GM23338 (cell line): ENCODE measurements around the gene CFAP77. TPM values are rescaled to one million over a fixed set of nuclear protein-coding genes. Genes with fewer than 3 reads are reported as not detected.
A peak's percentile ranks its signal among the peaks of the same experiment; 100 is the strongest.

Experiments
- ATAC-seq: fragments of 200-7000 bp; cut with Tn5 transposase; 3 replicates; pipeline ENCODE4 v1.9.1; 2020
- DNase-seq: peaks from one replicate; pipeline ENCODE4 v3.0.0-alpha.2; 2015; ENCODE audit warnings: low spot score
- H2AFZ ChIP-seq: fragments of 200-600 bp; sonication (generic); 2 replicates; pipeline ENCODE4 v1.8.0; 2016; ENCODE audit warnings: antibody characterized with exemption, mild to moderate bottlenecking, moderate library complexity
- H3F3A ChIP-seq: fragments of 200-600 bp; sonication (generic); replicated peaks from 2 replicates; pipeline ENCODE4 v1.8.0; 2017; ENCODE audit warnings: antibody characterized with exemption, mixed run types, low read depth
- H3K27ac ChIP-seq: fragments of 200-600 bp; sonication (generic); 2 replicates; pipeline ENCODE4 v1.6.1; 2016; ENCODE audit warnings: low read depth
- H3K27me3 ChIP-seq: fragments of 200-600 bp; sonication (generic); 2 replicates; pipeline ENCODE4 v1.8.0; 2016; ENCODE audit warnings: mild to moderate bottlenecking, mixed run types, moderate library complexity; ENCODE audit not compliant: insufficient read depth
- H3K36me3 ChIP-seq: fragments of 200-600 bp; sonication (generic); 2 replicates; pipeline ENCODE4 v1.8.0; 2016; ENCODE audit warnings: mild to moderate bottlenecking; ENCODE audit not compliant: insufficient read depth
- H3K4me1 ChIP-seq: fragments of 200-600 bp; sonication (generic); 2 replicates; pipeline ENCODE4 v1.8.0; 2016; ENCODE audit warnings: mild to moderate bottlenecking, moderate library complexity; ENCODE audit not compliant: insufficient read depth
- H3K4me2 ChIP-seq: fragments of 200-600 bp; sonication (generic); 2 replicates; pipeline ENCODE4 v1.7.1; 2017; ENCODE audit warnings: mixed run types
- H3K4me3 ChIP-seq: fragments of 200-600 bp; sonication (generic); 2 replicates; pipeline ENCODE4 v1.6.1; 2016; ENCODE audit warnings: mixed run types
- H3K79me2 ChIP-seq: fragments of 200-600 bp; sonication (generic); replicated peaks from 2 replicates; pipeline ENCODE4 v1.8.0; 2017; ENCODE audit warnings: mild to moderate bottlenecking; ENCODE audit not compliant: insufficient read depth
- H3K9me2 ChIP-seq: fragments of 200-600 bp; sonication (generic); 2 replicates; pipeline ENCODE4 v1.8.0; 2017; ENCODE audit not compliant: insufficient read depth
- H4K20me1 ChIP-seq: fragments of 200-600 bp; sonication (generic); replicated peaks from 2 replicates; pipeline ENCODE4 v1.8.0; 2017; ENCODE audit warnings: mild to moderate bottlenecking; ENCODE audit not compliant: insufficient read depth
- H3K27ac Mint-ChIP-seq: 2 replicates; pipeline ENCODE4 v1.8.0; 2020; ENCODE audit warnings: inconsistent platforms, mild to moderate bottlenecking, moderate library complexity, mixed read lengths
- H3K27me3 Mint-ChIP-seq: 3 replicates; pipeline ENCODE4 v1.8.0; 2022; ENCODE audit warnings: low read depth, mild to moderate bottlenecking, moderate library complexity, mixed read lengths, inconsistent platforms; ENCODE audit not compliant: insufficient read depth, poor library complexity
- H3K36me3 Mint-ChIP-seq: 3 replicates; pipeline ENCODE4 v1.8.0; 2021; ENCODE audit warnings: low read depth, mild to moderate bottlenecking, inconsistent platforms, moderate library complexity, mixed read lengths
- H3K4me1 Mint-ChIP-seq: 3 replicates; pipeline ENCODE4 v1.8.0; 2020; ENCODE audit warnings: mild to moderate bottlenecking, inconsistent platforms, mixed read lengths
- H3K4me3 Mint-ChIP-seq: 3 replicates; pipeline ENCODE4 v1.8.0; 2021; ENCODE audit warnings: moderate library complexity, mild to moderate bottlenecking, inconsistent platforms, mixed read lengths
- H3K9me3 Mint-ChIP-seq: 3 replicates; pipeline ENCODE4 v1.8.0; 2020; ENCODE audit warnings: moderate library complexity, mild to moderate bottlenecking, inconsistent platforms, mixed read lengths
- CREB1 ChIP-seq: fragments of 250-450 bp; sonication (Bioruptor Pico); IDR thresholded peaks from 2 replicates; pipeline ENCODE4 v1.5.0; 2020; ENCODE audit warnings: low read depth, mild to moderate bottlenecking, moderate library complexity
- EZH2 ChIP-seq: fragments of 200-600 bp; sonication (generic); IDR thresholded peaks from one replicate; pipeline ENCODE4 v1.8.0; 2017; ENCODE audit warnings: antibody characterized with exemption, mild to moderate bottlenecking, low read depth; ENCODE audit not compliant: unreplicated experiment
- EZH2phosphoT487 ChIP-seq: fragments of 200-600 bp; sonication (generic); IDR thresholded peaks from one replicate; pipeline ENCODE4 v1.8.1; 2018; ENCODE audit warnings: antibody characterized with exemption; ENCODE audit not compliant: unreplicated experiment
- JUNB ChIP-seq: IDR thresholded peaks from one replicate; pipeline ENCODE4 v1.6.1; 2016; ENCODE audit warnings: antibody characterized with exemption; ENCODE audit not compliant: unreplicated experiment
- NANOG ChIP-seq: IDR thresholded peaks from 2 replicates; pipeline ENCODE4 v1.6.1; 2016; ENCODE audit warnings: antibody characterized with exemption, borderline replicate concordance
- POLR2AphosphoS5 ChIP-seq: IDR thresholded peaks from 2 replicates; pipeline ENCODE4 v1.6.1; 2016; ENCODE audit warnings: antibody characterized with exemption, low read depth
- STAT1 ChIP-seq: IDR thresholded peaks from one replicate; pipeline ENCODE4 v1.6.1; 2016; ENCODE audit warnings: antibody characterized with exemption; ENCODE audit not compliant: unreplicated experiment
- ZNF114 ChIP-seq: fragments of 250-450 bp; sonication (Bioruptor Pico); IDR thresholded peaks from 2 replicates; pipeline ENCODE4 v1.5.0; 2020; ENCODE audit warnings: mild to moderate bottlenecking, moderate library complexity
- ZNF331 ChIP-seq: fragments of 250-450 bp; sonication (Bioruptor Pico); IDR thresholded peaks from 2 replicates; pipeline ENCODE4 v1.5.0; 2020; ENCODE audit warnings: low read depth, mild to moderate bottlenecking, moderate library complexity
- polyA plus RNA-seq: library from polyadenylated mRNA; unstranded; fragments of >200 nt; fragmentation: Nextera tagmentation; extraction: Ambion mirVana; gene quantifications from 2 replicates; pipeline ENCODE4 v1.2.1, GENCODE V29; 2016
- total RNA-seq: library from RNA; depleted of rRNA; stranded (reverse); fragments of >200 nt; shearing (Covaris generic); gene quantifications from 2 replicates; pipeline ENCODE4 v1.2.3, GENCODE V29; 2014
- TF ChIP-seq, protein P1 (sequence below): IDR thresholded peaks from one replicate; pipeline ENCODE4 v1.6.1; 2018; ENCODE audit warnings: antibody characterized with exemption; ENCODE audit not compliant: unreplicated experiment
- TF ChIP-seq, protein P2 (sequence below): fragments of 250-450 bp; sonication (Bioruptor Pico); IDR thresholded peaks from 2 replicates; pipeline ENCODE4 v1.5.0; 2020; ENCODE audit warnings: mild to moderate bottlenecking, moderate library complexity
- TF ChIP-seq, protein P3 (sequence below), 2 experiments: fragments of 200-600 bp in 1 of 2; sonication (generic) in 1 of 2; conservative IDR thresholded peaks; 2 replicates each; pipeline versions ENCODE4 v1.5.1 to v1.6.1; 2016 to 2017; ENCODE audit warnings: antibody characterized with exemption in 2 of 2, low read depth in 2 of 2, mild to moderate bottlenecking in 2 of 2, moderate library complexity in 1 of 2
- TF ChIP-seq, protein P4 (sequence below): IDR thresholded peaks from 2 replicates; pipeline ENCODE4 v1.6.1; 2016; ENCODE audit warnings: antibody characterized with exemption

The CFAP77 gene
- total and polyA plus RNA-seq, 2 experiments from 2014 or later: 0.97 to 1.3 TPM

DNA sequence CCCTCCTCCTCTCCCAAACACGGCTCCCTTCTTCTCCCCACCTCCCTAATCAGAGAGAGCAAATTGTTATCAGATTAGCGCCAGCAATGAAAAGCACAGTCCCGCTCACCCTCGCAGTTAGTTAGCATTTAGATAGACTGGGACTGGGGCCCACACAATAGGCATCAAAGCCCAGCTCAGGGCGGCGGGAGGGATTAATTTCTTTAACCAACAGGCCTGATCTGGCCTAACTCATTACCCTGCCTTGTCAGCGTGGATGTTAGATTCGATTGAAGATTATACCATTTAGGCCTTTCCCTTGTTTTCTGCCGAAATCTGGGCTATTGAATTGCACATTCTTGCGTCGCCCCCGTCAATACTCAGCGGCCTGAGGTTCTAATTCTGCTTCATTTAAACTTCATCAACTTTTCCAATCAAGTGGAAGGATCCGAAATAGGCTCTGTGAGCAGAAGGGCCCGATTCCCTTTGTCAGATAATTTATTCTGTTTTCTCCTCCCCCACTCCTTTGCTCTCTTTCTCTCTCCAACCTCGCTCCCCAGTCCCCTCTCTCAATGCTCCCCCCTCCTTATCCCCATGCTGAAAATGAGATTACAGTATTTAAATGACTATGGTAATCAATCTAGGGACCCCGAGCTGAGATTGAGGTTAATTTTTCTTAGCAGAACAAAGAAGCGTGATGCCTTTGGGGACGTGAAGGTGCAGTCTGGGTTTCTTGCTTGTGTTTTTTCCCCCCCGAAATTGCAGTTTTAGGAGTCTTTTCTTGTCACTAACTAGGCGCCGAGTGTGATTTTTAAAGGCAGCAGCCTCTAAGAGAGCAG, 15.1 kb downstream of the CFAP77 start:
- no peaks in the 10 kb centered on the region for H3K27me3 ChIP-seq

More for the DNA sequence above, 15.1 kb downstream of the CFAP77 start:
- H3K4me3 ChIP-seq: peak overlapping the region; percentile 29
- H3K9me3 Mint-ChIP-seq: no peaks in the 10 kb centered on the region
- H3K36me3 ChIP-seq: no peaks in the 10 kb centered on the region
- no peaks in the 10 kb centered on the region for H3K79me2 ChIP-seq
- peaks cover 26% of the 10 kb centered on the region for H3K27me3 Mint-ChIP-seq
- TF ChIP-seq EZH2: no peak
- TF ChIP-seq JUNB: no peak
- TF ChIP-seq STAT1: no peak
- TF ChIP-seq EZH2phosphoT487: no peak
- TF ChIP-seq NANOG: no peak
- no peak for TF ChIP-seq POLR2AphosphoS5
- no peak for TF ChIP-seq ZNF331 (CRISPR knock-in tag)
- TF ChIP-seq, protein P1, sequence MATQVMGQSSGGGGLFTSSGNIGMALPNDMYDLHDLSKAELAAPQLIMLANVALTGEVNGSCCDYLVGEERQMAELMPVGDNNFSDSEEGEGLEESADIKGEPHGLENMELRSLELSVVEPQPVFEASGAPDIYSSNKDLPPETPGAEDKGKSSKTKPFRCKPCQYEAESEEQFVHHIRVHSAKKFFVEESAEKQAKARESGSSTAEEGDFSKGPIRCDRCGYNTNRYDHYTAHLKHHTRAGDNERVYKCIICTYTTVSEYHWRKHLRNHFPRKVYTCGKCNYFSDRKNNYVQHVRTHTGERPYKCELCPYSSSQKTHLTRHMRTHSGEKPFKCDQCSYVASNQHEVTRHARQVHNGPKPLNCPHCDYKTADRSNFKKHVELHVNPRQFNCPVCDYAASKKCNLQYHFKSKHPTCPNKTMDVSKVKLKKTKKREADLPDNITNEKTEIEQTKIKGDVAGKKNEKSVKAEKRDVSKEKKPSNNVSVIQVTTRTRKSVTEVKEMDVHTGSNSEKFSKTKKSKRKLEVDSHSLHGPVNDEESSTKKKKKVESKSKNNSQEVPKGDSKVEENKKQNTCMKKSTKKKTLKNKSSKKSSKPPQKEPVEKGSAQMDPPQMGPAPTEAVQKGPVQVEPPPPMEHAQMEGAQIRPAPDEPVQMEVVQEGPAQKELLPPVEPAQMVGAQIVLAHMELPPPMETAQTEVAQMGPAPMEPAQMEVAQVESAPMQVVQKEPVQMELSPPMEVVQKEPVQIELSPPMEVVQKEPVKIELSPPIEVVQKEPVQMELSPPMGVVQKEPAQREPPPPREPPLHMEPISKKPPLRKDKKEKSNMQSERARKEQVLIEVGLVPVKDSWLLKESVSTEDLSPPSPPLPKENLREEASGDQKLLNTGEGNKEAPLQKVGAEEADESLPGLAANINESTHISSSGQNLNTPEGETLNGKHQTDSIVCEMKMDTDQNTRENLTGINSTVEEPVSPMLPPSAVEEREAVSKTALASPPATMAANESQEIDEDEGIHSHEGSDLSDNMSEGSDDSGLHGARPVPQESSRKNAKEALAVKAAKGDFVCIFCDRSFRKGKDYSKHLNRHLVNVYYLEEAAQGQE: no peak
- TF ChIP-seq, protein P2, sequence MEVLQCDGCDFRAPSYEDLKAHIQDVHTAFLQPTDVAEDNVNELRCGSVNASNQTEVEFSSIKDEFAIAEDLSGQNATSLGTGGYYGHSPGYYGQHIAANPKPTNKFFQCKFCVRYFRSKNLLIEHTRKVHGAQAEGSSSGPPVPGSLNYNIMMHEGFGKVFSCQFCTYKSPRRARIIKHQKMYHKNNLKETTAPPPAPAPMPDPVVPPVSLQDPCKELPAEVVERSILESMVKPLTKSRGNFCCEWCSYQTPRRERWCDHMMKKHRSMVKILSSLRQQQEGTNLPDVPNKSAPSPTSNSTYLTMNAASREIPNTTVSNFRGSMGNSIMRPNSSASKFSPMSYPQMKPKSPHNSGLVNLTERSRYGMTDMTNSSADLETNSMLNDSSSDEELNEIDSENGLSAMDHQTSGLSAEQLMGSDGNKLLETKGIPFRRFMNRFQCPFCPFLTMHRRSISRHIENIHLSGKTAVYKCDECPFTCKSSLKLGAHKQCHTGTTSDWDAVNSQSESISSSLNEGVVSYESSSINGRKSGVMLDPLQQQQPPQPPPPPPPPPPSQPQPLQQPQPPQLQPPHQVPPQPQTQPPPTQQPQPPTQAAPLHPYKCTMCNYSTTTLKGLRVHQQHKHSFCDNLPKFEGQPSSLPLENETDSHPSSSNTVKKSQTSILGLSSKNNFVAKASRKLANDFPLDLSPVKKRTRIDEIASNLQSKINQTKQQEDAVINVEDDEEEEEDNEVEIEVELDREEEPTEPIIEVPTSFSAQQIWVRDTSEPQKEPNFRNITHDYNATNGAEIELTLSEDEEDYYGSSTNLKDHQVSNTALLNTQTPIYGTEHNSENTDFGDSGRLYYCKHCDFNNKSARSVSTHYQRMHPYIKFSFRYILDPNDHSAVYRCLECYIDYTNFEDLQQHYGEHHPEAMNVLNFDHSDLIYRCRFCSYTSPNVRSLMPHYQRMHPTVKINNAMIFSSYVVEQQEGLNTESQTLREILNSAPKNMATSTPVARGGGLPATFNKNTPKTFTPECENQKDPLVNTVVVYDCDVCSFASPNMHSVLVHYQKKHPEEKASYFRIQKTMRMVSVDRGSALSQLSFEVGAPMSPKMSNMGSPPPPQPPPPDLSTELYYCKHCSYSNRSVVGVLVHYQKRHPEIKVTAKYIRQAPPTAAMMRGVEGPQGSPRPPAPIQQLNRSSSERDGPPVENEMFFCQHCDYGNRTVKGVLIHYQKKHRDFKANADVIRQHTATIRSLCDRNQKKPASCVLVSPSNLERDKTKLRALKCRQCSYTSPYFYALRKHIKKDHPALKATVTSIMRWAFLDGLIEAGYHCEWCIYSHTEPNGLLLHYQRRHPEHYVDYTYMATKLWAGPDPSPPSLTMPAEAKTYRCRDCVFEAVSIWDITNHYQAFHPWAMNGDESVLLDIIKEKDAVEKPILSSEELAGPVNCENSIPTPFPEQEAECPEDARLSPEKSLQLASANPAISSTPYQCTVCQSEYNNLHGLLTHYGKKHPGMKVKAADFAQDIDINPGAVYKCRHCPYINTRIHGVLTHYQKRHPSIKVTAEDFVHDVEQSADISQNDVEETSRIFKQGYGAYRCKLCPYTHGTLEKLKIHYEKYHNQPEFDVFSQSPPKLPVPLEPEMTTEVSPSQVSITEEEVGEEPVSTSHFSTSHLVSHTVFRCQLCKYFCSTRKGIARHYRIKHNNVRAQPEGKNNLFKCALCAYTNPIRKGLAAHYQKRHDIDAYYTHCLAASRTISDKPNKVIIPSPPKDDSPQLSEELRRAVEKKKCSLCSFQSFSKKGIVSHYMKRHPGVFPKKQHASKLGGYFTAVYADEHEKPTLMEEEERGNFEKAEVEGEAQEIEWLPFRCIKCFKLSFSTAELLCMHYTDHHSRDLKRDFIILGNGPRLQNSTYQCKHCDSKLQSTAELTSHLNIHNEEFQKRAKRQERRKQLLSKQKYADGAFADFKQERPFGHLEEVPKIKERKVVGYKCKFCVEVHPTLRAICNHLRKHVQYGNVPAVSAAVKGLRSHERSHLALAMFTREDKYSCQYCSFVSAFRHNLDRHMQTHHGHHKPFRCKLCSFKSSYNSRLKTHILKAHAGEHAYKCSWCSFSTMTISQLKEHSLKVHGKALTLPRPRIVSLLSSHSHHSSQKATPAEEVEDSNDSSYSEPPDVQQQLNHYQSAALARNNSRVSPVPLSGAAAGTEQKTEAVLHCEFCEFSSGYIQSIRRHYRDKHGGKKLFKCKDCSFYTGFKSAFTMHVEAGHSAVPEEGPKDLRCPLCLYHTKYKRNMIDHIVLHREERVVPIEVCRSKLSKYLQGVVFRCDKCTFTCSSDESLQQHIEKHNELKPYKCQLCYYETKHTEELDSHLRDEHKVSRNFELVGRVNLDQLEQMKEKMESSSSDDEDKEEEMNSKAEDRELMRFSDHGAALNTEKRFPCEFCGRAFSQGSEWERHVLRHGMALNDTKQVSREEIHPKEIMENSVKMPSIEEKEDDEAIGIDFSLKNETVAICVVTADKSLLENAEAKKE: no peak
- TF ChIP-seq, protein P3, sequence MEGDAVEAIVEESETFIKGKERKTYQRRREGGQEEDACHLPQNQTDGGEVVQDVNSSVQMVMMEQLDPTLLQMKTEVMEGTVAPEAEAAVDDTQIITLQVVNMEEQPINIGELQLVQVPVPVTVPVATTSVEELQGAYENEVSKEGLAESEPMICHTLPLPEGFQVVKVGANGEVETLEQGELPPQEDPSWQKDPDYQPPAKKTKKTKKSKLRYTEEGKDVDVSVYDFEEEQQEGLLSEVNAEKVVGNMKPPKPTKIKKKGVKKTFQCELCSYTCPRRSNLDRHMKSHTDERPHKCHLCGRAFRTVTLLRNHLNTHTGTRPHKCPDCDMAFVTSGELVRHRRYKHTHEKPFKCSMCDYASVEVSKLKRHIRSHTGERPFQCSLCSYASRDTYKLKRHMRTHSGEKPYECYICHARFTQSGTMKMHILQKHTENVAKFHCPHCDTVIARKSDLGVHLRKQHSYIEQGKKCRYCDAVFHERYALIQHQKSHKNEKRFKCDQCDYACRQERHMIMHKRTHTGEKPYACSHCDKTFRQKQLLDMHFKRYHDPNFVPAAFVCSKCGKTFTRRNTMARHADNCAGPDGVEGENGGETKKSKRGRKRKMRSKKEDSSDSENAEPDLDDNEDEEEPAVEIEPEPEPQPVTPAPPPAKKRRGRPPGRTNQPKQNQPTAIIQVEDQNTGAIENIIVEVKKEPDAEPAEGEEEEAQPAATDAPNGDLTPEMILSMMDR (conservative IDR thresholded peaks at IDR 0.05; ENCODE audit: low read depth in 2 of 2): no peak
- TF ChIP-seq, protein P4, sequence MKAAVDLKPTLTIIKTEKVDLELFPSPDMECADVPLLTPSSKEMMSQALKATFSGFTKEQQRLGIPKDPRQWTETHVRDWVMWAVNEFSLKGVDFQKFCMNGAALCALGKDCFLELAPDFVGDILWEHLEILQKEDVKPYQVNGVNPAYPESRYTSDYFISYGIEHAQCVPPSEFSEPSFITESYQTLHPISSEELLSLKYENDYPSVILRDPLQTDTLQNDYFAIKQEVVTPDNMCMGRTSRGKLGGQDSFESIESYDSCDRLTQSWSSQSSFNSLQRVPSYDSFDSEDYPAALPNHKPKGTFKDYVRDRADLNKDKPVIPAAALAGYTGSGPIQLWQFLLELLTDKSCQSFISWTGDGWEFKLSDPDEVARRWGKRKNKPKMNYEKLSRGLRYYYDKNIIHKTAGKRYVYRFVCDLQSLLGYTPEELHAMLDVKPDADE: no peak
- no peak for TF ChIP-seq ZNF114 (CRISPR knock-in tag)
- TF ChIP-seq CREB1 (CRISPR knock-in tag): no peak
- H3K4me3 Mint-ChIP-seq: peak overlapping the region; percentile 59
- H3K9me2 ChIP-seq: no peaks in the 10 kb centered on the region
- peak; percentile 48 for DNase-seq
- H3F3A ChIP-seq: no peaks in the 10 kb centered on the region
- H3K27ac ChIP-seq: no peak overlapping the region
- H2AFZ ChIP-seq: peak overlapping the region; percentile 73
- H3K27ac Mint-ChIP-seq: no peak overlapping the region
- no peaks in the 10 kb centered on the region for H4K20me1 ChIP-seq
- ATAC-seq: peak; percentile 81
- H3K4me1 ChIP-seq: peaks cover 27% of the 10 kb centered on the region
- peaks cover 38% of the 10 kb centered on the region for H3K4me1 Mint-ChIP-seq
- peak overlapping the region; percentile 67 for H3K4me2 ChIP-seq
- no peaks in the 10 kb centered on the region for H3K36me3 Mint-ChIP-seq
